Kidney epithelial cell (primary cell): ENCODE results near the gene PIEZO2. TPM values are rescaled to one million over a fixed set of nuclear protein-coding genes. Genes with fewer than 3 reads are reported as not detected.

Experiments
- DNase-seq: peaks from one replicate; pipeline ENCODE4 v3.0.0-alpha.2; 2010; ENCODE audit warnings: low read depth
- H3K27me3 ChIP-seq: 2 replicates; pipeline ENCODE4 v1.6.0; 2011; ENCODE audit warnings: low read length; ENCODE audit not compliant: control insufficient read depth, insufficient read depth
- H3K36me3 ChIP-seq: 2 replicates; pipeline ENCODE4 v1.5.1; 2011; ENCODE audit warnings: low read length; ENCODE audit not compliant: control insufficient read depth, insufficient read depth
- H3K4me3 ChIP-seq: 2 replicates; pipeline ENCODE4 v1.5.1; 2011; ENCODE audit warnings: low read depth, mild to moderate bottlenecking, control low read depth, low read length
- total RNA-seq: library from RNA; depleted of rRNA; stranded (reverse); fragments of >200 nt; gene quantifications from 2 replicates; pipeline ENCODE4 v1.2.3, GENCODE V29; 2015
- TF ChIP-seq, protein P1 (sequence below): IDR thresholded peaks from 2 replicates; pipeline ENCODE4 v1.5.1; 2011; ENCODE audit warnings: mild to moderate bottlenecking, moderate library complexity, low read length, control low read depth, inconsistent platforms; ENCODE audit not compliant: insufficient read depth, poor library complexity, severe bottlenecking

The PIEZO2 gene
- total RNA-seq, 1 donor from 2014 or later = 1.8 TPM

DNA sequence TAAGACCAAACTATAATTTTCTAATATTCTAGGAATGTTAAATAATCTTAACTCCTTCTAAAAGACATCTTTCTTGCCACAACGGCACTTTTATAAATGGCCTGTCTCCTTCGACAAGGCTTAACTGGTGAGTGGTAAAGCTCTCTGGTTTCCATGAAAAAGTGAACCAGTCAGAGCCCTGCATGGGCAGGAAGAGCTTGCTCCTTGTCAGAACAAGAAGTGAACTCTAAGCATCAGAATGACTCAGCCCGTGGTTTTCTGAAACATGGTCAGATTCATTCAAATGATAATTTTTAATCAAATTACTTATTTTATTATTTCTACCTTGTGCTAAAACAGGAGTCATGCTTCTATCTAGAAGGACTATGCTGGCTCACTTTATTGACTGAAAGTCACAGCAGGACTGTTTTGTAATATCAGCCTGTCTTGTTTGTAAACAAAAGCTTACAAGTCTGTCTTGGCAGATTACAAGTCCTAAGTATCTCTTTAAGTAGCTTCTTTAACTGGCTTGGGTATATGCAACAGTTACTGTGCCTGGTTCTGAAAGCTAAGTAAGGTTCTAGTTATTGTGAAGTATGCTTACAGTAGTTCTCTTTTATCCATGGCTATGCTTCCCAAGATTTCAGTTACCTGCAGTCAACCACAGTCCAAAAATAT is 378.2 kb downstream of the PIEZO2 start:
- H3K36me3 ChIP-seq = no peaks in the 10 kb centered on the region
- no peak for DNase-seq
- H3K27me3 ChIP-seq = no peaks in the 10 kb centered on the region

DNA sequence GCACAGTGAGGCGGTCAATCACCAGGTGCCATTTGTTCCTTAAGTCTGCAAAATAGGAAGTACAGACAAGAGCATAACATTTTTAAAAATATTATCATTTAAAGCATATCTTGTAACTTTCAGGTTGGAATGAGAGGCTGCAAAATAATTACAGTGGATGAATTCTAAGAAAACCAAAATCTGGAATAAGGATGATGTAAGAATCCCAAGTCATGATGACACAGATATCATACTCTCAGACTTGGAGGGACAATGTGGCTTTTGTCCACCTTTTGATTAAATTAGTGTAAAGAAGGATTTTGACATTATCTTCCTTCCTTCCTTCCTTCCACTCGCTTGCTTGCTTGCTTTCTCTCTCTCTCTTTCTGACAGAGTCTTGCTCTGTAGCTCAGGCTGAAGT is 379.1 kb downstream of the PIEZO2 start:
- Histone ChIP-seq H3K36me3 (no peaks in the 10 kb centered on the region), H3K27me3 (no peaks in the 10 kb centered on the region), H3K4me3 (no peak overlapping the region)
- DNase-seq = no peak
- TF ChIP-seq, protein P1, sequence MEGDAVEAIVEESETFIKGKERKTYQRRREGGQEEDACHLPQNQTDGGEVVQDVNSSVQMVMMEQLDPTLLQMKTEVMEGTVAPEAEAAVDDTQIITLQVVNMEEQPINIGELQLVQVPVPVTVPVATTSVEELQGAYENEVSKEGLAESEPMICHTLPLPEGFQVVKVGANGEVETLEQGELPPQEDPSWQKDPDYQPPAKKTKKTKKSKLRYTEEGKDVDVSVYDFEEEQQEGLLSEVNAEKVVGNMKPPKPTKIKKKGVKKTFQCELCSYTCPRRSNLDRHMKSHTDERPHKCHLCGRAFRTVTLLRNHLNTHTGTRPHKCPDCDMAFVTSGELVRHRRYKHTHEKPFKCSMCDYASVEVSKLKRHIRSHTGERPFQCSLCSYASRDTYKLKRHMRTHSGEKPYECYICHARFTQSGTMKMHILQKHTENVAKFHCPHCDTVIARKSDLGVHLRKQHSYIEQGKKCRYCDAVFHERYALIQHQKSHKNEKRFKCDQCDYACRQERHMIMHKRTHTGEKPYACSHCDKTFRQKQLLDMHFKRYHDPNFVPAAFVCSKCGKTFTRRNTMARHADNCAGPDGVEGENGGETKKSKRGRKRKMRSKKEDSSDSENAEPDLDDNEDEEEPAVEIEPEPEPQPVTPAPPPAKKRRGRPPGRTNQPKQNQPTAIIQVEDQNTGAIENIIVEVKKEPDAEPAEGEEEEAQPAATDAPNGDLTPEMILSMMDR = no peak

More for the DNA sequence above, 378.2 kb downstream of the PIEZO2 start:
- no peak overlapping the region for H3K4me3 ChIP-seq
- TF ChIP-seq, protein P1 = no peak

DNA sequence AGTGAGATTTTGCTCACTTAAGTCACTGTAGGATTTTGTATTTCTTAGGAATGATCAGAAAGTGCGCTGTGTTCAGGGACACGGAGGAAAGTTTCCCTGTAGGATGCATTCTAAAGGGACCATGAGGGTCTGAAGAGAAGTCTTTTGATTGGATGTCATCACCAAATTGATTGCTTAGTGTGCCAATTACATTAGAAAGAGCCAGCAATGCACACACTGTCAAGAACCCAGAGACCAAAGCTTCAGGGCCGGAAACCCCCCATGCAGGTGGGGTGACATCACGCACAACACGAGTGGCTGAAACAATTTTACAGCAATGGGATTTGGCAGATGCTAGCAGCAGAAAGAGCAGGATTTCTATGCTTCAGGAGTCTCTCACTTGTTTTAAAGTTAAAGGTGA is 381.1 kb downstream of the PIEZO2 start:
- Histone ChIP-seq H3K27me3 (no peaks in the 10 kb centered on the region), H3K4me3 (no peak overlapping the region)
- TF ChIP-seq, protein P1 = no peak

DNA sequence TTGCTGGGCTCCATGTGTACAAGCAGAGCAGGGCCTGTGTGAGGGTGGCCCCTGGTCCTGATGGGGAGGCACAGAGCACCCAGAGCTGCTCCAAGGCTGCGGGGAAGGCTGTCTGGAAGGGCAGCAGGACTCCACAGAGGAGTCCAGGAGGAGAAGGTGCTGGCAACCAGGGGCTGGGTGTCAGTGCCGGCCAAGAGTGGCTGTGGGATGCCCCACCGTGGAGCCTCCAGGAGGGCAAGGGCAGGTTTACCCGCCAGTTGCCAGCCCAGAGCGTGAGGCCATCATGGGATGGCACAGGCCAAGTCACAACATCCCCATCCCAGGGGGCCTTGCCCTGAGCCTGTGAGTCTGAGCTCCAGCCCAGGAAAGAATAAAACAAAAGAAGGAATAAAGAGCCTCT is 381.7 kb downstream of the PIEZO2 start:
- Histone ChIP-seq H3K4me3 (no peak overlapping the region), H3K27me3 (no peaks in the 10 kb centered on the region), H3K36me3 (no peaks in the 10 kb centered on the region)
- no peak for DNase-seq
- TF ChIP-seq, protein P1 = no peak

More for the DNA sequence above, 381.1 kb downstream of the PIEZO2 start:
- no peak for DNase-seq
- H3K36me3 ChIP-seq = no peaks in the 10 kb centered on the region

DNA sequence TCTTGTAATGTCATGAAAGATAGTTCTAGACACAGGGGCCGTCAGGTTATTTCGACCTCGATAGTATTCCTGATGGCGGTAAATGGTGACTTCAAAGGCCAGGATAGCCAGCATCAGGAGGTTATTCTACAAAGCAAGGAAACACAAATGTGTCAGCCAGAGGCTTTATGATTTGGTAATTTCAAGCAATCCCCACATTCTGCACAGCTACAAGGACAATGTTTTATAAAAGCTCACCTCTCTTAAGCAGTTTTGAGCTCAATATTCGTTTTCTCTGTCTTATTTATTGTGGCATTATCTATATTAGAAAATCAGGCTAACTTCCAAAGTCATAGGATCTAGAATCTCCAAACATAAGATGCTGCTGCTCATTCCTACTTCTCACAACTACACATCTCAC is 388.4 kb downstream of the PIEZO2 start:
- DNase-seq = no peak
- no peaks in the 10 kb centered on the region for H3K36me3 ChIP-seq
- no peak overlapping the region for H3K4me3 ChIP-seq
- TF ChIP-seq, protein P1 = no peak
- H3K27me3 ChIP-seq = no peaks in the 10 kb centered on the region

DNA sequence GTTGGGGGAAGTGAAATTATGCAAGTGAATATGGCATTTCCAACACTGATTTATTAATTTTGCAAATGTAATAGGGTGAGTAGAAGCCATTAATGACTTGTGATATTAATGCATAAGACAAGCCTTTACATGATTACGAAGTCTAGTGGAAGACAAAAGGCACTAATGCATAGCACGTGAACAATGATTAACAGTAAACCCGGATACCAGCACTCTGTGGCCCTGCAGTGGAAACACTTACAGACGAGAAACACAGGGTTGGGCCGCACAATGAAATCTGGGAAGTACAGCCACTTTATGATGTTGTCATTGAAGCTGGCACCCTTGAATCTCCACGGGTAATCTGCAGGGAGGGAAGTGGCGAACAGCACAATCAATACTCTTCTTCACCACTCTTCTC is 390.1 kb downstream of the PIEZO2 start:
- H3K36me3 ChIP-seq = no peaks in the 10 kb centered on the region
- no peaks in the 10 kb centered on the region for H3K27me3 ChIP-seq
- H3K4me3 ChIP-seq = no peak overlapping the region
- TF ChIP-seq, protein P1 = no peak
- no peak for DNase-seq
